Measurements from ENCODE around the gene LOXL1. TPM values are rescaled to one million over a fixed set of nuclear protein-coding genes. Genes with fewer than 3 reads are reported as not detected.

The LOXL1 gene
- polyA plus RNA-seq, 1 experiment: 114 TPM

DNA sequence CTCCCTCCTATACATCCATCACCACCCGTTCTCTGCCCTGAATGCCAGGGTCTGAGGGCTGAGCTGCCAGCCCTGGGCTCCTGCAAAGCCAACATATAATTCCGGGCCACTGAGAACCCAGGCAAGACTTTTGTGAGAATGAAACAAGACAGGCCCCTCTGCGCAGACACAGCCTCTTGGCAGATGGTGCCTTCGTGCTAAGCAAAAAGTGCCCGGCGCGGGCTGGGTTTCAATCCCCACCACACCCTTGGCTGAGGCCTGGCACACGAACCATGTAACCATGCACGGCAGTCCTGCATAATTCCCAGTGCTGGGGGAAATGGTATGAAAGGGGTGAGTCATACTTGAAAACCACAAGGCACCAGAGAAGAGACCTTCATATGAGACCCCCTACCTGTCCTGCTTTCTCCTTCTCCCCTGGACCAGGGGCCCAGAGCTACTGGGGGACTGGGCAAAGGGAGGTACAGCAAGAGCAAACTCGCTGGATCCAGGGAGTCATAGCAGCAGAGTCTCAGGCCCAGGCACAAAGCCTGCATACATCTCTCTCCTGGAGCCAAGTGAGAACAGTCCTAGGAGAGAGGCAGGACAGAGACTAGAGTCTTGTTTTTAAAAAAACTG is 26.1 kb upstream of the LOXL1 start:
- Histone ChIP-seq H3K9me3 (ENCODE audit: control insufficient read depth, insufficient read depth, low read length) (no peaks in the 10 kb centered on the region; the same call in 1 of the 2 replicates), H3K4me3 (ENCODE audit: low read depth, low read length) (no peak overlapping the region), H3K27ac (ENCODE audit: low read depth, low read length) (no peak overlapping the region), H3K27me3 (ENCODE audit: control insufficient read depth, insufficient read depth, low read length) (no peaks in the 10 kb centered on the region)
- TF ChIP-seq, protein P1, sequence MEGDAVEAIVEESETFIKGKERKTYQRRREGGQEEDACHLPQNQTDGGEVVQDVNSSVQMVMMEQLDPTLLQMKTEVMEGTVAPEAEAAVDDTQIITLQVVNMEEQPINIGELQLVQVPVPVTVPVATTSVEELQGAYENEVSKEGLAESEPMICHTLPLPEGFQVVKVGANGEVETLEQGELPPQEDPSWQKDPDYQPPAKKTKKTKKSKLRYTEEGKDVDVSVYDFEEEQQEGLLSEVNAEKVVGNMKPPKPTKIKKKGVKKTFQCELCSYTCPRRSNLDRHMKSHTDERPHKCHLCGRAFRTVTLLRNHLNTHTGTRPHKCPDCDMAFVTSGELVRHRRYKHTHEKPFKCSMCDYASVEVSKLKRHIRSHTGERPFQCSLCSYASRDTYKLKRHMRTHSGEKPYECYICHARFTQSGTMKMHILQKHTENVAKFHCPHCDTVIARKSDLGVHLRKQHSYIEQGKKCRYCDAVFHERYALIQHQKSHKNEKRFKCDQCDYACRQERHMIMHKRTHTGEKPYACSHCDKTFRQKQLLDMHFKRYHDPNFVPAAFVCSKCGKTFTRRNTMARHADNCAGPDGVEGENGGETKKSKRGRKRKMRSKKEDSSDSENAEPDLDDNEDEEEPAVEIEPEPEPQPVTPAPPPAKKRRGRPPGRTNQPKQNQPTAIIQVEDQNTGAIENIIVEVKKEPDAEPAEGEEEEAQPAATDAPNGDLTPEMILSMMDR (IDR thresholded peaks at IDR 0.05; ENCODE audit: low read depth, low read length): no peak
- POLR2A ChIA-PET: no interaction called here
- DNase-seq (ENCODE audit: low read depth, low spot score): no peak
- CTCF ChIA-PET: interaction anchor here (1.6 to 4.4 kb wide), 2 partner anchors 27 to 51 kb away, joined by 4 to 16 read pairs; partner anchors contain the start of gene TBC1D21

DNA sequence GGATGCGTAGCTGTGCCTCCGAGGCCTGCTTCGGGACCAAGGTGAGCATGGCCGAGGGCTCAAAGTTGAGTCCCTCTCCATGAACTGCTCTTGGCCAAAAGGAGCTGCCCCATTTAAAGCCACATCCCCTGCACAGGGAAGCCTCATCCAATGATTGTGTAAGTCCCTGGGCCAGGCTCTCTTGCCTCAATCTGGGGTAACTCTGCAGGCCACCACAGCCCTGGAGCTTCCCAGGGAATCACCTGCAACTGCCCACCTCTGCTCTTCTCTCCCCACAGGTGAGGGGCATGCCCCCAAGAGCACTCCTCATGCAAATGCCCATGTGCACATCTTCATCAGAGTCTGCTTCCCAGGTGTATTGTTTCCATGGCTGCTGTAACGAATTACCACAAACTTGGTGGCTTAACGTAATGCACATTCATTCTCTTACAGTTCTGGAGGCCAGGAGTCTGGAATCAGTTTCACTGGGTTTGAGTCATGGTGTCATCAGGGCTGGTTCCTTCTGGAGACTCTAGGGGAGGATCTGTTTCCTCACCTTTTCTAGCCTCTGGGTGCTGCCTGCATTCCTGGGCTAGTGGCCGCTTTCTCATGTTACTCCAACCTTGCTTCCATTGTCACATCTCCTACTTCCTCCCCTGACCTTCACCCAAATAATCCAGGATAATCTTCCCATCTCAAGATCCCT is 25.0 kb upstream of the LOXL1 start:
- Histone ChIP-seq H3K27ac (ENCODE audit: low read depth, low read length) (no peak overlapping the region), H3K4me3 (ENCODE audit: low read depth, low read length) (no peak overlapping the region), H3K27me3 (ENCODE audit: control insufficient read depth, insufficient read depth, low read length) (no peaks in the 10 kb centered on the region), H3K9me3 (ENCODE audit: control insufficient read depth, insufficient read depth, low read length) (no peaks in the 10 kb centered on the region; the same call in 1 of the 2 replicates)
- POLR2A ChIA-PET: no interaction called here
- TF ChIP-seq, protein P1 (IDR thresholded peaks at IDR 0.05; ENCODE audit: low read depth, low read length): no peak
- DNase-seq (ENCODE audit: low read depth, low spot score): no peak
- CTCF ChIA-PET: interaction anchor here (1.1 to 4.4 kb wide), 3 partner anchors 28 to 50 kb away, joined by 3 to 16 read pairs (median 4); partner anchors contain the start of gene TBC1D21

DNA sequence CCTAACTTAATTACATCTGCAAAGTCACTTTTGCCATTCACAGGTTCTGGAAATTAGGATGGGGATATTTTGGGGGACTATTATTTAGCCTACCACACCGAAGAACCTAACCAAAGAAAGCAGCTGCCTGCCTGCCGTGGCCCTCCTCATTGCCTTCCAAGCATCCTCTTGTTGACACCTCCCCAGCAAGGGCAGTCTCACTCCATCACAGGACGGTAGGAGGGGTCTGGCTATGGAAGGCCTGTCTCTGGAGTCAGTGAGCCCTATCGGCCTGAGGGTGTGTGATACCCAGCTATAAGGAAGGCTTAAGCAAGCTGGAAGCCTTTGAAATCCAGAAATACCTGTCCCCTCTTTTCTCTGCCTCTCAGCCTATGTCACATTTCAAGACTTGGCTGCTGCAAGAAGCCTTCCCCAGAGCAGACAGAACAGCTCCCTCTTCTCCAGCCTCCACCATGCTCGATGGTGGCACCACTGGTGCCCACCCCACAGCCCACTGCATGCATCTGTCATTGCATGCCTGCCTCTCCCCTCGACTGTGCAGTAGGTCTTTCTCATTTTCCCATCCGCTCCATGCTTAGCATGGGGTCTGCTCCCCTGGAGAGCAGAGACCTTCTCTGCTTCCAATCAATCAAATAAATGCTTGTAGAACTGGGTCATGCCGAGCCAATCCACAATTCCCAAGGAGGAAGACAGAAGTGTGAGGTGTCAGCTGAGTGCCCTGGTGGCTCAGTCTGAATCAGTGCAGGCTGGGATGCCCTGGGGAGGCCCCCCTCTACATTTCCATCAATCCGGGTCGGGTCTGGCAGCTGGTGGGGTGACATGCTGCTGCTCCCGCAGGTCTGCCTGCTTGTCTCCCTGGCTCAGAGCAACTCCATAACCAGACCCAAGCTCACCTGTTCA is 23.9 kb upstream of the LOXL1 start:
- Histone ChIP-seq H3K27me3 (ENCODE audit: control insufficient read depth, insufficient read depth, low read length) (no peaks in the 10 kb centered on the region), H3K27ac (ENCODE audit: low read depth, low read length) (no peak overlapping the region), H3K4me3 (ENCODE audit: low read depth, low read length) (no peak overlapping the region), H3K9me3 (ENCODE audit: control insufficient read depth, insufficient read depth, low read length) (no peaks in the 10 kb centered on the region; the same call in 1 of the 2 replicates)
- TF ChIP-seq, protein P1 (IDR thresholded peaks at IDR 0.05; ENCODE audit: low read depth, low read length): no peak
- CTCF ChIA-PET: interaction anchor here (1.1 to 4.4 kb wide), 2 partner anchors 29 to 46 kb away, joined by 3 to 16 read pairs; partner anchors contain the start of gene TBC1D21
- POLR2A ChIA-PET: no interaction called here
- no peak for DNase-seq (ENCODE audit: low read depth, low spot score)

DNA sequence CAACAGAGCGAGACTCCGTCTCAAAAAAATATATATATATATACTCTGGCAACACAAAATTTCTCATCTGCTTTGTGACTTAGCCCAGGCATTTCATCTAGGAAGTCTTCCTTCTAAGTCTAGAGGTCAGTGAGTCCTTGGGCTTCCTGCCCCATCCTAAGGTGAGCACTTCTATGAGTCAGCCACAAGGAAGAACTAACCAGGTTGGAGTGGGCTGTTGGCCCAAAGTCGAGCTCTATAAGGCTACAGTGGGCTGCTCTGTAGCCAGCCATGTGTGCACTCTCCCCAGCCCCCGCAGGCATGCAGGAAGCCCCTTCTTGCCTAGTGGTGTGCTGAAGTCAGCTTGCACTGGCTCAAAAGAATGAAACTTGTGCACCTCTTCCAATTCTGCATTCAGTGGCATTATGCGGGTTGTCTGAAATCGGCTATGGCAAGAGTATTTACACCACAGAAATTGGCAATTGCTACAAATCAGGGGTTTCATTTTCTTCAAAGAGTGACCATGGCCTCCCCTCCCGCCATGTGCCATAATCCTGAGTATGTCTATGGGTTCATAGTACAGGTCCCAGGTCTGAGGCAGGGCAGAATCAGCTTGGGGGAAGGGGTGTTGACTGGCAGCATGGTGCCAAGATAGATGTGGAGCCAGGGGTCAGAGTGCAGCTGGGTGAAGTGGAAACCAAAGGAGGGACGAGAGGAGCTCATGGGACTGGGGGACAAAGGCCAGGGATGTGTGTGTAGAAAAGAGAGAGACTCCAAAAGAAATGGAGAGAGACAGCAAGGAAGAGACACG is 22.0 kb upstream of the LOXL1 start:
- Histone ChIP-seq H3K27ac (ENCODE audit: low read depth, low read length) (no peak overlapping the region), H3K9me3 (ENCODE audit: control insufficient read depth, insufficient read depth, low read length) (no peaks in the 10 kb centered on the region; the same call in 1 of the 2 replicates), H3K27me3 (ENCODE audit: control insufficient read depth, insufficient read depth, low read length) (no peaks in the 10 kb centered on the region), H3K4me3 (ENCODE audit: low read depth, low read length) (no peak overlapping the region)
- TF ChIP-seq, protein P1 (IDR thresholded peaks at IDR 0.05; ENCODE audit: low read depth, low read length): no peak
- POLR2A ChIA-PET: no interaction called here
- DNase-seq (ENCODE audit: low read depth, low spot score): no peak
- CTCF ChIA-PET: interaction anchor here (1.0 kb wide), 1 partner anchor 23 kb away, joined by 3 read pairs; no protein-coding TSS in a partner anchor

Measured in AG04450 (cell line).